GM12878 (cell line): ENCODE measurements around the gene TIPRL.

Source experiments
- ATF7 ChIP-seq: fragments of 450-650 bp; IDR thresholded peaks from 2 replicates; pipeline ENCODE4 v1.6.1; 2016; ENCODE audit warnings: low read depth, mild to moderate bottlenecking
- CBFB ChIP-seq: IDR thresholded peaks from 2 replicates; pipeline ENCODE4 v1.6.1; 2016; ENCODE audit warnings: antibody characterized with exemption, low read depth
- JUNB ChIP-seq: IDR thresholded peaks from 2 replicates; pipeline ENCODE4 v1.6.1; 2016; ENCODE audit warnings: antibody characterized with exemption, mild to moderate bottlenecking
- POLR2A ChIP-seq: IDR thresholded peaks from 2 replicates; pipeline ENCODE4 v1.6.1; 2011; ENCODE audit warnings: low read depth, mild to moderate bottlenecking, low read length
- POLR2AphosphoS2 ChIP-seq: IDR thresholded peaks from 2 replicates; pipeline ENCODE4 v1.6.1; 2011; ENCODE audit warnings: low read depth, mild to moderate bottlenecking, low read length, improper control_type of control experiment, moderate library complexity
- POLR2AphosphoS5 ChIP-seq: IDR thresholded peaks from 2 replicates; pipeline ENCODE4 v1.6.1; 2011; ENCODE audit warnings: mild to moderate bottlenecking, low read length, inconsistent platforms
- RAD21 ChIP-seq: IDR thresholded peaks from 2 replicates; pipeline ENCODE4 v1.6.1; 2011; ENCODE audit warnings: mild to moderate bottlenecking, low read depth, low read length, moderate library complexity; ENCODE audit not compliant: insufficient read depth
- SIX5 ChIP-seq: IDR thresholded peaks from 2 replicates; pipeline ENCODE4 v1.6.1; 2011; ENCODE audit warnings: mild to moderate bottlenecking, low read depth, low read length, moderate library complexity; ENCODE audit not compliant: severe bottlenecking
- SMC3 ChIP-seq: IDR thresholded peaks from 2 replicates; pipeline ENCODE4 v1.6.1; 2011; ENCODE audit warnings: low read length, improper control_type of control experiment, borderline replicate concordance
- ZNF24 ChIP-seq: fragments of 450-650 bp; IDR thresholded peaks from 2 replicates; pipeline ENCODE4 v1.6.1; 2017; ENCODE audit warnings: antibody characterized with exemption, mild to moderate bottlenecking
- TF ChIP-seq, protein P1 (sequence below), 3 experiments: IDR thresholded peaks in 2 of 3; conservative IDR thresholded peaks in 1 of 3; 2 replicates each; pipeline ENCODE4 v1.5.1; 2011; ENCODE audit warnings: low read depth in 3 of 3, low read length in 3 of 3, mild to moderate bottlenecking in 3 of 3, control low read depth in 2 of 3, moderate library complexity in 2 of 3, inconsistent platforms in 1 of 3, mixed read lengths in 1 of 3; ENCODE audit not compliant: control insufficient read depth in 2 of 3, insufficient read depth in 1 of 3; ENCODE audit errors: extremely low read depth in 1 of 3
- TF ChIP-seq, protein P2 (sequence below): IDR thresholded peaks from 2 replicates; pipeline ENCODE4 v1.6.1; 2012; ENCODE audit warnings: low read depth, low read length, improper control_type of control experiment
- TF ChIP-seq, protein P3 (sequence below): fragments of 150-350 bp; IDR thresholded peaks from 2 replicates; pipeline ENCODE4 v1.6.1; 2014; ENCODE audit warnings: mild to moderate bottlenecking, low read depth, low read length

DNA sequence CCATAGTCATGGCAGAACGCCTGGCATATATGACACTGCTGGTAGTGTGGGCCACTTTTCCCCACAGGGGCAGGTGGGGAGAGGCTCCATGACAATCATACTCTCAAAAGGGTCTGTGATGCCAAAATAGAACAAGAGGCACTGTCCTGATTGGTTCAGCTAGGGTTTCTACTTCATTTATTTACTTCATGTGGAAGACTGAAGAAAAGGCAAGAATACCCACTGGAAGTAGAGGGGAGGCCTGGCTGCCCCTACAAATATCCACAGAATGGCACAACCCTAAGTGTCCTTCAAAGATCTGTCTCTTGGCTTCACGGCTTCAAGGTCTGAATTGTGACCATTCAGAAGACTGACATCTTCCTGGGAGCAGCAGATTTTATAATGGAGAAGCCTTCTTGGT, 42.5 kb downstream of the TIPRL start:
- TF ChIP-seq, protein P1, sequence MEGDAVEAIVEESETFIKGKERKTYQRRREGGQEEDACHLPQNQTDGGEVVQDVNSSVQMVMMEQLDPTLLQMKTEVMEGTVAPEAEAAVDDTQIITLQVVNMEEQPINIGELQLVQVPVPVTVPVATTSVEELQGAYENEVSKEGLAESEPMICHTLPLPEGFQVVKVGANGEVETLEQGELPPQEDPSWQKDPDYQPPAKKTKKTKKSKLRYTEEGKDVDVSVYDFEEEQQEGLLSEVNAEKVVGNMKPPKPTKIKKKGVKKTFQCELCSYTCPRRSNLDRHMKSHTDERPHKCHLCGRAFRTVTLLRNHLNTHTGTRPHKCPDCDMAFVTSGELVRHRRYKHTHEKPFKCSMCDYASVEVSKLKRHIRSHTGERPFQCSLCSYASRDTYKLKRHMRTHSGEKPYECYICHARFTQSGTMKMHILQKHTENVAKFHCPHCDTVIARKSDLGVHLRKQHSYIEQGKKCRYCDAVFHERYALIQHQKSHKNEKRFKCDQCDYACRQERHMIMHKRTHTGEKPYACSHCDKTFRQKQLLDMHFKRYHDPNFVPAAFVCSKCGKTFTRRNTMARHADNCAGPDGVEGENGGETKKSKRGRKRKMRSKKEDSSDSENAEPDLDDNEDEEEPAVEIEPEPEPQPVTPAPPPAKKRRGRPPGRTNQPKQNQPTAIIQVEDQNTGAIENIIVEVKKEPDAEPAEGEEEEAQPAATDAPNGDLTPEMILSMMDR (IDR thresholded peaks at IDR 0.05 in 2 of 3, conservative IDR thresholded peaks at IDR 0.05 in 1 of 3; ENCODE audit: control insufficient read depth in 2 of 3, extremely low read depth in 1 of 3, insufficient read depth in 1 of 3, low read depth in 3 of 3, low read length in 3 of 3) = no peak
- TF ChIP-seq JUNB = no peak
- TF ChIP-seq SIX5 = no peak
- TF ChIP-seq POLR2A = no peak
- no peak for TF ChIP-seq POLR2AphosphoS2
- TF ChIP-seq, protein P2, sequence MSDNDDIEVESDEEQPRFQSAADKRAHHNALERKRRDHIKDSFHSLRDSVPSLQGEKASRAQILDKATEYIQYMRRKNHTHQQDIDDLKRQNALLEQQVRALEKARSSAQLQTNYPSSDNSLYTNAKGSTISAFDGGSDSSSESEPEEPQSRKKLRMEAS = no peak
- TF ChIP-seq, protein P3, sequence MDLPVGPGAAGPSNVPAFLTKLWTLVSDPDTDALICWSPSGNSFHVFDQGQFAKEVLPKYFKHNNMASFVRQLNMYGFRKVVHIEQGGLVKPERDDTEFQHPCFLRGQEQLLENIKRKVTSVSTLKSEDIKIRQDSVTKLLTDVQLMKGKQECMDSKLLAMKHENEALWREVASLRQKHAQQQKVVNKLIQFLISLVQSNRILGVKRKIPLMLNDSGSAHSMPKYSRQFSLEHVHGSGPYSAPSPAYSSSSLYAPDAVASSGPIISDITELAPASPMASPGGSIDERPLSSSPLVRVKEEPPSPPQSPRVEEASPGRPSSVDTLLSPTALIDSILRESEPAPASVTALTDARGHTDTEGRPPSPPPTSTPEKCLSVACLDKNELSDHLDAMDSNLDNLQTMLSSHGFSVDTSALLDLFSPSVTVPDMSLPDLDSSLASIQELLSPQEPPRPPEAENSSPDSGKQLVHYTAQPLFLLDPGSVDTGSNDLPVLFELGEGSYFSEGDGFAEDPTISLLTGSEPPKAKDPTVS = no peak
- TF ChIP-seq POLR2AphosphoS5 = no peak
- TF ChIP-seq ATF7 = no peak
- TF ChIP-seq ZNF24 = no peak
- no peak for TF ChIP-seq RAD21
- TF ChIP-seq SMC3 = no peak
- TF ChIP-seq CBFB = no peak
